BE2C (cell line): ENCODE data around the gene TNNI3K.

Source experiments
- DNase-seq: peaks from one replicate; pipeline ENCODE4 v3.0.0-alpha.2; 2020
- H3K27me3 ChIP-seq: fragments of 250-450 bp; sonication (Bioruptor Pico); 2 replicates; pipeline ENCODE4 v1.5.1; 2020; ENCODE audit warnings: mild to moderate bottlenecking
- H3K36me3 ChIP-seq: fragments of 250-450 bp; sonication (Bioruptor Pico); 2 replicates; pipeline ENCODE4 v1.5.1; 2020; ENCODE audit warnings: mild to moderate bottlenecking
- H3K4me1 ChIP-seq: fragments of 250-450 bp; sonication (Bioruptor Pico); 2 replicates; pipeline ENCODE4 v1.5.1; 2020
- H3K4me3 ChIP-seq: 2 replicates; pipeline ENCODE4 v1.5.1; 2011; ENCODE audit warnings: low read depth, low read length
- H3K9me3 ChIP-seq: fragments of 250-450 bp; sonication (Bioruptor Pico); 2 replicates; pipeline ENCODE4 v1.5.1; 2020
- TF ChIP-seq, protein P1 (sequence below): IDR thresholded peaks from 2 replicates; pipeline ENCODE4 v1.5.1; 2012; ENCODE audit warnings: mild to moderate bottlenecking, low read depth, low read length

The TNNI3K gene

DNA sequence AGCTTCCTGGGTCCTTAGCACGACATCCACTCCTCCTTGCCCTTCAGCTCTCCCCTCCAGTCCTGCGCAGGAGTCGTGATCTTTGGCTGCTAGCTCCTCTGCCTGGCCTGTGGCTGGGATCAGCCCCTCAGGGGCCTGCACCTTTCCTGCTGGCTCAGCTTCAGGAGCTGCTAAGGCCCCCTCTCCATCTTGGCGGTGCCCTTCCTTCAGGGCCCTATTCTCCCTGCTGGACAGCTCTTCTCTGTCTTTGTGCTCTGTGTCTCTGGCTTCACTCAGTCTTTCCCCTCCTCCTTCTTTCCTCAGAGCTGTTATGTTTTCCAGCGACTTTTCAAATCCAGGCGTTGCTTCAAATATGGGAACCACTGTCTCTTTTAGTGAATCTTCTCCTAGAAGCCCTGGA lies 336.7 kb downstream of the TNNI3K start:
- H3K36me3 ChIP-seq = no peaks in the 10 kb centered on the region
- H3K27me3 ChIP-seq = no peaks in the 10 kb centered on the region
- TF ChIP-seq, protein P1, sequence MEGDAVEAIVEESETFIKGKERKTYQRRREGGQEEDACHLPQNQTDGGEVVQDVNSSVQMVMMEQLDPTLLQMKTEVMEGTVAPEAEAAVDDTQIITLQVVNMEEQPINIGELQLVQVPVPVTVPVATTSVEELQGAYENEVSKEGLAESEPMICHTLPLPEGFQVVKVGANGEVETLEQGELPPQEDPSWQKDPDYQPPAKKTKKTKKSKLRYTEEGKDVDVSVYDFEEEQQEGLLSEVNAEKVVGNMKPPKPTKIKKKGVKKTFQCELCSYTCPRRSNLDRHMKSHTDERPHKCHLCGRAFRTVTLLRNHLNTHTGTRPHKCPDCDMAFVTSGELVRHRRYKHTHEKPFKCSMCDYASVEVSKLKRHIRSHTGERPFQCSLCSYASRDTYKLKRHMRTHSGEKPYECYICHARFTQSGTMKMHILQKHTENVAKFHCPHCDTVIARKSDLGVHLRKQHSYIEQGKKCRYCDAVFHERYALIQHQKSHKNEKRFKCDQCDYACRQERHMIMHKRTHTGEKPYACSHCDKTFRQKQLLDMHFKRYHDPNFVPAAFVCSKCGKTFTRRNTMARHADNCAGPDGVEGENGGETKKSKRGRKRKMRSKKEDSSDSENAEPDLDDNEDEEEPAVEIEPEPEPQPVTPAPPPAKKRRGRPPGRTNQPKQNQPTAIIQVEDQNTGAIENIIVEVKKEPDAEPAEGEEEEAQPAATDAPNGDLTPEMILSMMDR = no peak
- DNase-seq = no peak
- no peak overlapping the region for H3K4me3 ChIP-seq
- H3K4me1 ChIP-seq = no peaks in the 10 kb centered on the region
- no peaks in the 10 kb centered on the region for H3K9me3 ChIP-seq

DNA sequence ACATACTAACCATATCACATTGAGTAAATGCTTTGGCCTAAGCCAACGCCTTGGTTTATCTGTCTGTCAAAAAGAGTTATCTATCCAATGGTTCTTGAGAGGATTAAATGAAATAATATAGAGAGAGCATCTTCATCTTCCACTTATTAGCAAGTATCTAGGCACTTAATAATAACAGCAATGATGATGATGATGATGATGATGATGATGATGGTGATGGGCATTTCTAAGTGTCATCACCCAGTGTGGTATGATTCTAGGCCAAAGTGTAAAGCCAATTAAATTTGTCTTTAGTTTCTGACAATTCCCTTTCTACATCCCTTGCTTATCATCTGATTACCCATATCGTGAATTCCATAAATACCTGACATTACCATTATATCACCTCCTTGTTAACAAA lies 342.9 kb downstream of the TNNI3K start:
- H3K9me3 ChIP-seq = no peaks in the 10 kb centered on the region
- H3K4me1 ChIP-seq = no peaks in the 10 kb centered on the region
- no peaks in the 10 kb centered on the region for H3K36me3 ChIP-seq
- H3K4me3 ChIP-seq = no peak overlapping the region
- no peaks in the 10 kb centered on the region for H3K27me3 ChIP-seq
- no peak for DNase-seq
- TF ChIP-seq, protein P1 = no peak

- Histone ChIP-seq H3K36me3 (no peaks in the 10 kb centered on the region), H3K27me3 (no peaks in the 10 kb centered on the region), H3K9me3 (no peaks in the 10 kb centered on the region), H3K4me1 (no peaks in the 10 kb centered on the region), H3K4me3 (no peak overlapping the region)
- no peak for DNase-seq
- TF ChIP-seq, protein P1 = no peak
Measured at GRCh38 chr1:74579425-74579824, 344.2 kb downstream of the TNNI3K start.

DNA sequence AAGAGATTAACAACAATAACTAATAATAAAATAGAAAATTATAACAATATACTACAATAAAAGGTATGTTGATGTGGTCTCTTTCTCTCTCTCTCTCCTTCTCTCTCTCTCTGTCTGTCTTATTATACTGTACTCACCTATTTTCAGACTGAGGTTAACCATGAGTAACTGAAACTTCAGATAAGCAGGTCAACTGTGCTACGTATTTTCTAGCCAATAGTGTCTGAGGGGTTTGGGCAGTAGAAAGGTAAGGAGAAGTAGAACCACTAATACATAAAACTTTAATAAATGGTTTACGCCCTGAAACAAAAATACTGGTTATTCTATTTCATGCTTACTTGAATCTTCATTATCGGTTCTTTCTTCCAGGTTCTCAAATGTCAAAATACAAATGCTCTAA lies 348.2 kb downstream of the TNNI3K start:
- TF ChIP-seq, protein P1 = no peak
- no peaks in the 10 kb centered on the region for H3K9me3 ChIP-seq
- H3K4me1 ChIP-seq = no peaks in the 10 kb centered on the region

GRCh38 chr1:74584185-74584584 lies 349.0 kb downstream of the TNNI3K start:
- TF ChIP-seq, protein P1 = no peak
- H3K4me1 ChIP-seq = no peaks in the 10 kb centered on the region
- no peak for DNase-seq
- no peaks in the 10 kb centered on the region for H3K36me3 ChIP-seq
- H3K4me3 ChIP-seq = no peak overlapping the region
- H3K9me3 ChIP-seq = no peaks in the 10 kb centered on the region
- no peaks in the 10 kb centered on the region for H3K27me3 ChIP-seq

More for the DNA sequence above, 348.2 kb downstream of the TNNI3K start:
- Histone ChIP-seq H3K36me3 (no peaks in the 10 kb centered on the region), H3K4me3 (no peak overlapping the region), H3K27me3 (no peaks in the 10 kb centered on the region)
- DNase-seq = no peak

- TF ChIP-seq, protein P1 = no peak
- no peak overlapping the region for H3K4me3 ChIP-seq
Measured at GRCh38 chr1:74586253-74586897, 351.2 kb downstream of the TNNI3K start.

More at GRCh38 chr1:74586253-74586897, 351.2 kb downstream of the TNNI3K start:
- DNase-seq = no peak
- 0 out of 2 replicates have a peak, but pooled peaks cover 6% of the 10 kb centered on the region for H3K4me1 ChIP-seq
- no peaks in the 10 kb centered on the region for H3K9me3 ChIP-seq
- H3K27me3 ChIP-seq = no peaks in the 10 kb centered on the region
- H3K36me3 ChIP-seq = no peaks in the 10 kb centered on the region
